Measurements from ENCODE around the gene GALNS. TPM values are rescaled to one million over a fixed set of nuclear protein-coding genes. Genes with fewer than 3 reads are reported as not detected.

Gene GALNS
- total and polyA plus RNA-seq, 2 donors (not counting 1 experiment from before 2014, with no cell fraction given) = 45.5 to 68.4 TPM

DNA sequence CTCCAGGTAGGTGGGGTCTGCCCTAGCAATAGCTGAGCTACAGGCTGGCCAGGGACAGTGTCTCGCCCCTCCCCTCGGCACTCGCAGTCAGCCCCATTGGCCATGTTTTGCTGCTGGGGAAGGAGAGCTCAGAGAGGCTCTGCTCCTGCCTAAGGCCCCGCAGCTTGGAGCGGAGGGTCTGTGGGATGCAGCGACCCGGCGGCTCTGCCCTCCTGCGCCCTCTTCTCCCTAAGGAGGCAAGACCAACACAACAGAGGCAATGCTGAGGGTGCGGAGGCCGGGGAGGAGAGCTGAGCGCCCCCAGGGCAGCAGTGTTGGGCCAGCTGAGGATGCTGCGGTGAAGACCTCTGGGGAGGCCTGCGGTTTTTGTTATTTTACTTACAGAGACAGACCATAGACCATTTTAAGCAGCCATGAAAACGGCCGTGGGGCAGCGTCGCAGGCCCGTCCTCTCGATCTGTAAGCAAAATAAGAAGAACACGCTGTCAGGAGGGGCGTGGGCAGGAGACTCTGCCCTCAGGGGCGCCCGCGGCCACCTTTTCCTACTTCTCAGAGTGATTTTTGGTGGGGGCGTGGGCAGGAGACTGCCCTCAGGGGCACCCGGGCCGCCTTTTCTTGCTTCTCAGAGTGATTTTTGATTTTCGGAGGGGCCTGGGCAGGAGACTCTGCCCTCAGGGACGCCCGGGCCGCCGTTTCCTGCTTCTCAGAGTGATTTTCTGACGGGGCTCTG, 41.1 kb upstream of the GALNS start:
- H3K4me3 ChIP-seq (ENCODE audit: control extremely low read depth in 1 of 5, extremely low read depth in 1 of 5, insufficient read depth in 1 of 5, low read depth in 2 of 5, low read length in 4 of 5) = no peak overlapping the region
- ATAC-seq (ENCODE audit: low read depth) = no peak
- Mint-ChIP-seq H3K4me3 (no peak overlapping the region), H3K4me1 (peaks cover 12% of the 10 kb centered on the region), H3K27me3 (no peaks in the 10 kb centered on the region), H3K27ac (no peak overlapping the region), H3K9me3 (ENCODE audit: insufficient read depth) (no peaks in the 10 kb centered on the region)
- ChIA-PET CTCF (no interaction called here), POLR2A (no interaction called here)
- no peak overlapping the region for H3K9ac ChIP-seq (ENCODE audit: low read length)
- TF ChIP-seq EZH2 (IDR thresholded peaks at IDR 0.05; ENCODE audit: borderline replicate concordance, insufficient read depth, low read depth, low read length, poor library complexity, severe bottlenecking) (no peak), CTCF (IDR thresholded peaks at IDR 0.05) (no peak)
- no peak overlapping the region for H3K27ac ChIP-seq (ENCODE audit: low read length in 2 of 2)
- H3K27me3 ChIP-seq (replicated peaks in 1 of 4; ENCODE audit: control extremely low read depth in 1 of 4, control insufficient read depth in 3 of 4, insufficient read depth in 4 of 4, low read length in 3 of 4) = no peaks in the 10 kb centered on the region
- H3K9me3 ChIP-seq (ENCODE audit: control extremely low read depth in 1 of 3, control insufficient read depth in 2 of 3, insufficient read depth in 1 of 3, low read length in 2 of 3) = no peaks in the 10 kb centered on the region
- H3K79me2 ChIP-seq (ENCODE audit: control insufficient read depth, insufficient read depth, low read length) = peaks cover 68% of the 10 kb centered on the region
- intact Hi-C loops (cut with micrococcal nuclease) = no loop called here
- H2AFZ ChIP-seq (ENCODE audit: insufficient read depth, low read depth, low read length, poor library complexity, severe bottlenecking) = no peak overlapping the region
- WGBS (ENCODE audit: insufficient coverage) = 90% methylated on average over 31 of the region's 34 CpGs
- H3K4me1 ChIP-seq (ENCODE audit: control insufficient read depth in 2 of 2, insufficient read depth in 2 of 2, low read length in 2 of 2) = peaks cover 15 to 17% of the 10 kb centered on the region in 2 donors
- peaks cover 98% of the 10 kb centered on the region for H4K20me1 ChIP-seq (ENCODE audit: control insufficient read depth, insufficient read depth, low read length, poor library complexity, severe bottlenecking)
- peaks cover 0 to 65% of the 10 kb centered on the region in 2 experiments for H3K36me3 ChIP-seq (replicated peaks in 1 of 2; ENCODE audit: control extremely low read depth in 1 of 2, control insufficient read depth in 1 of 2, extremely low read depth in 1 of 2, insufficient read depth in 2 of 2, low read length in 1 of 2)
- H3K4me2 ChIP-seq (replicated peaks; ENCODE audit: low read depth, low read length, poor library complexity, severe bottlenecking) = no peak overlapping the region
- DNase-seq = no peak

DNA sequence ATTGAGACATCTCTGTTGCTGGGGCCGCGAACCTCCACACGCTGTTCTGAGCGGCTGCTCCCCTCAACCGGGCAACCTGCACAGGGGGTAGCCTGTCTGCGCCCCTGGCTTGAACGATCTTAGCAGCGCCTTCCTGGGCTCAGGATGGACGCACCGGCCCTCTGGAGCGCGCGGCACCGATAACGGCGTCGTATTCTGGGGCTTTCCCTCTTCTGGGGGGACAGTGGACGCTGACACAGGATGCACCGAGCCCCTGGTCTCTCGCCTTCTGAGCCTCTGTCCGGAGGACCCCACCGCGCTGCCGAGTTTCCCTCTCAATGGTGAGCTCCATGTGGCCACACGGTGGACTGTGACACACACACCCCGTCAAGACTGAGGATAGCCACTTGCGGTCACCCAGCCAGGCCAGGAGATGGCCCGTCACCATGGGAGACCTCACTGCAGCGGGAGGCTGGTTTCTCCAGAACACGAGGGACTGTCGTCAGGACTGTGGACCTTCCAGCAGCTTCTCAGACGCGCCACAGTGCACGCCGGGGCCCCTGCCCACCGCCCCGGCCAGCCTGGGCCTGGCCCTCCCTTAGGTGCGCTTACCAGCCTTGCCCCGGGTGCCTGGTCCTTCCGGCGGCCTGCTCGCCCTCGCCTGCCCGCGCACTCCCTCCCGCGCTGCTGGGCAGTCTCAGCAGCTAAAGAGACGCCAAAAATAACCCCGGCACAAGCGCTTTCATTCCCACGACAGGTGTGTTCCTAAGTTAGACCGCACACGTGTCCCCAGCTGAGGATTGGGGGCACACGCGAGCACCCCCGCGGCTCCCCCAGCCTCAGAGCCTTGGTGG, 39.7 kb upstream of the GALNS start:
- intact Hi-C loops (cut with micrococcal nuclease) = no loop called here
- Histone ChIP-seq H3K9ac (ENCODE audit: low read length) (no peak overlapping the region), H3K36me3 (replicated peaks in 1 of 2; ENCODE audit: control extremely low read depth in 1 of 2, control insufficient read depth in 1 of 2, extremely low read depth in 1 of 2, insufficient read depth in 2 of 2, low read length in 1 of 2) (peaks cover 0 to 73% of the 10 kb centered on the region in 2 experiments), H3K4me1 (ENCODE audit: control insufficient read depth in 2 of 2, insufficient read depth in 2 of 2, low read length in 2 of 2) (peaks cover 15 to 17% of the 10 kb centered on the region in 2 donors), H4K20me1 (ENCODE audit: control insufficient read depth, insufficient read depth, low read length, poor library complexity, severe bottlenecking) (peaks cover 98% of the 10 kb centered on the region), H3K9me3 (ENCODE audit: control extremely low read depth in 1 of 3, control insufficient read depth in 2 of 3, insufficient read depth in 1 of 3, low read length in 2 of 3) (no peaks in the 10 kb centered on the region), H2AFZ (ENCODE audit: insufficient read depth, low read depth, low read length, poor library complexity, severe bottlenecking) (no peak overlapping the region), H3K27ac (ENCODE audit: low read length in 2 of 2) (no peak overlapping the region), H3K27me3 (replicated peaks in 1 of 4; ENCODE audit: control extremely low read depth in 1 of 4, control insufficient read depth in 3 of 4, insufficient read depth in 4 of 4, low read length in 3 of 4) (no peaks in the 10 kb centered on the region), H3K4me3 (ENCODE audit: control extremely low read depth in 1 of 5, extremely low read depth in 1 of 5, insufficient read depth in 1 of 5, low read depth in 2 of 5, low read length in 4 of 5) (no peak overlapping the region), H3K79me2 (ENCODE audit: control insufficient read depth, insufficient read depth, low read length) (peaks cover 58% of the 10 kb centered on the region), H3K4me2 (replicated peaks; ENCODE audit: low read depth, low read length, poor library complexity, severe bottlenecking) (no peak overlapping the region)
- WGBS (ENCODE audit: insufficient coverage) = 96% methylated on average over 57 of the region's 57 CpGs
- Mint-ChIP-seq H3K27ac (peak overlapping the region; percentile 20), H3K4me1 (peaks cover 12% of the 10 kb centered on the region), H3K4me3 (no peak overlapping the region), H3K27me3 (no peaks in the 10 kb centered on the region), H3K9me3 (ENCODE audit: insufficient read depth) (no peaks in the 10 kb centered on the region)
- no peak for ATAC-seq (ENCODE audit: low read depth)
- POLR2A ChIA-PET = no interaction called here
- DNase-seq = no peak
- TF ChIP-seq EZH2 (IDR thresholded peaks at IDR 0.05; ENCODE audit: borderline replicate concordance, insufficient read depth, low read depth, low read length, poor library complexity, severe bottlenecking) = no peak
- TF ChIP-seq CTCF (IDR thresholded peaks at IDR 0.05) = no peak
- CTCF ChIA-PET = no interaction called here

Data from B cell (primary cell).